Chondrocyte (in vitro differentiated cells): ENCODE data around the gene ADGRV1. TPM values are rescaled to one million over a fixed set of nuclear protein-coding genes. Genes with fewer than 3 reads are reported as not detected.
"Not testable (repeated sequence)": the region's sequence is repeated elsewhere in the genome, so short reads cannot be mapped to it uniquely, and the experiment has no call there.

Experiments used
- DNase-seq: peaks from one replicate; pipeline ENCODE4 v3.0.0; 2021; ENCODE audit warnings: mixed read lengths, low spot score
- H3K27ac Mint-ChIP-seq: one replicate; pipeline ENCODE4 v1.8.0; 2021; ENCODE audit warnings: mild to moderate bottlenecking, moderate library complexity, mixed read lengths; ENCODE audit not compliant: unreplicated experiment
- H3K27me3 Mint-ChIP-seq: 2 replicates; pipeline ENCODE4 v1.8.0; 2021; ENCODE audit warnings: low read depth, mixed read lengths
- H3K36me3 Mint-ChIP-seq: 2 replicates; pipeline ENCODE4 v1.8.0; 2021; ENCODE audit warnings: low read depth, mixed read lengths
- H3K4me1 Mint-ChIP-seq: 2 replicates; pipeline ENCODE4 v1.8.0; 2021; ENCODE audit warnings: low read depth, mild to moderate bottlenecking, mixed read lengths
- H3K4me3 Mint-ChIP-seq: one replicate; pipeline ENCODE4 v1.8.0; 2021; ENCODE audit warnings: mild to moderate bottlenecking, moderate library complexity, mixed read lengths; ENCODE audit not compliant: unreplicated experiment
- H3K9me3 Mint-ChIP-seq: 2 replicates; pipeline ENCODE4 v1.8.0; 2021; ENCODE audit warnings: low read depth, mixed read lengths
- total RNA-seq: library from RNA; stranded (reverse); gene quantifications from 3 replicates; pipeline ENCODE4 v1.2.1, GENCODE V29; 2021
- TF ChIP-seq, protein P1 (sequence below): fragments of 200-600 bp; sonication (generic); IDR thresholded peaks from 2 replicates; pipeline ENCODE4 v1.5.0; 2021; ENCODE audit warnings: antibody characterized with exemption, mild to moderate bottlenecking, moderate library complexity

The ADGRV1 gene
- total RNA-seq, 1 donor from 2014 or later: 1.5 TPM

GRCh38 chr5:90569084-90569483, 10.5 kb downstream of the ADGRV1 start:
- Mint-ChIP-seq H3K4me1 (no peaks in the 10 kb centered on the region), H3K27ac (no peak overlapping the region), H3K4me3 (no peak overlapping the region), H3K36me3 (peaks cover 4% of the 10 kb centered on the region), H3K9me3 (peaks cover 10% of the 10 kb centered on the region), H3K27me3 (peaks cover 19% of the 10 kb centered on the region)
- TF ChIP-seq, protein P1, sequence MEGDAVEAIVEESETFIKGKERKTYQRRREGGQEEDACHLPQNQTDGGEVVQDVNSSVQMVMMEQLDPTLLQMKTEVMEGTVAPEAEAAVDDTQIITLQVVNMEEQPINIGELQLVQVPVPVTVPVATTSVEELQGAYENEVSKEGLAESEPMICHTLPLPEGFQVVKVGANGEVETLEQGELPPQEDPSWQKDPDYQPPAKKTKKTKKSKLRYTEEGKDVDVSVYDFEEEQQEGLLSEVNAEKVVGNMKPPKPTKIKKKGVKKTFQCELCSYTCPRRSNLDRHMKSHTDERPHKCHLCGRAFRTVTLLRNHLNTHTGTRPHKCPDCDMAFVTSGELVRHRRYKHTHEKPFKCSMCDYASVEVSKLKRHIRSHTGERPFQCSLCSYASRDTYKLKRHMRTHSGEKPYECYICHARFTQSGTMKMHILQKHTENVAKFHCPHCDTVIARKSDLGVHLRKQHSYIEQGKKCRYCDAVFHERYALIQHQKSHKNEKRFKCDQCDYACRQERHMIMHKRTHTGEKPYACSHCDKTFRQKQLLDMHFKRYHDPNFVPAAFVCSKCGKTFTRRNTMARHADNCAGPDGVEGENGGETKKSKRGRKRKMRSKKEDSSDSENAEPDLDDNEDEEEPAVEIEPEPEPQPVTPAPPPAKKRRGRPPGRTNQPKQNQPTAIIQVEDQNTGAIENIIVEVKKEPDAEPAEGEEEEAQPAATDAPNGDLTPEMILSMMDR: no peak
- DNase-seq: no peak

DNA sequence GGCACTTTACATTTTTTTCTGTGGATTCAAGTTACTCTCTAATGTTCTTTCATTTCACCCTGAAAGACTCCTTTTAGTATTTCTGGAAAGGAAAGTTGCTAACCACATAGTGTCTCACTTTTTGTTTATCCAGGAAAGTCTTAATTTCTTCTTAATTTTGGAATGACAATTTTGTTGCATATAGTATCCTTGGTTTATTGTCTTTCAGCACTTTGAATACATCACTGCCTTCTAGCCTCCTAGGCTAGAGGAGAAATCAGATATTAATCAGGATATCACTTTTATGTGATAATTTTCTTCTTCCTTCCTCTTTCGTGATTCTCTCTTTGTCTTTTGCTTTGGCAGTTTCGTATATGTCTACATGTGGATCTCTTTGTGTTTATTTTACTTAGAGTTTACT, 11.4 kb downstream of the ADGRV1 start:
- Mint-ChIP-seq H3K4me3 (no peak overlapping the region), H3K27ac (no peak overlapping the region), H3K9me3 (peaks cover 10% of the 10 kb centered on the region), H3K36me3 (peaks cover 4% of the 10 kb centered on the region), H3K4me1 (no peaks in the 10 kb centered on the region), H3K27me3 (peaks cover 16% of the 10 kb centered on the region)
- TF ChIP-seq, protein P1: no peak
- DNase-seq: no peak

DNA sequence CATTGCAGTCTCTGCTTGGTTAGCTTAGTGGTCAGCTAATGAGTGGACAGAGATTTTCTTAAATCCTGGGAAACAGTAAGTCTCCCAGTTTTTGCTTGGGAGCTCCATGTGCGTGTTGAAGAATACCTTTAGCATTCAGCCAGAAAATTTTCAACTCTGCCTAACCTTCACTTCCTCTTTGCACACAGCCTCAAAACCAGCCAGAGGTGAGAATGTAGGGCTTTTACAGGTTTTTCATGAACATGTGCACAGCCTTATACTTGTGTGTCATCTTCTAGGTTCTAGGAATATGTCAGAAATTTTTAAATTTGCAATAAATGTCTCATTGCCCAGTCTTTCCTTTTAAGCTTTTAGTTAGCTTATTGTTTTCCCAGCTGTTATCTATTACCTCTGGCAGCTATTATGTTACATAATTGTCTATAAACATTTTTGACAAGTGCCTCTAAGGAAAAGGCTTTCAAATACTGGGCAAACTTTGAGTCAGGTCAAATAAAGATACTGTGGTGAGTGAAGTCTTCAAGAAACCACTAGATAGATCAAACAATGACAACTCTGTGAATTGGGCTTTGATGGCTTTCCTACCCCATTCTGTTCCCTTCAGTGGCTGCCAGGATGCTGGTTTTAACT, 12.7 kb downstream of the ADGRV1 start:
- Mint-ChIP-seq H3K27me3 (peaks cover 16% of the 10 kb centered on the region), H3K4me1 (no peaks in the 10 kb centered on the region), H3K9me3 (peaks cover 10% of the 10 kb centered on the region), H3K4me3 (no peak overlapping the region), H3K36me3 (peaks cover 4% of the 10 kb centered on the region), H3K27ac (no peak overlapping the region)
- DNase-seq: no peak
- TF ChIP-seq, protein P1: no peak

- Mint-ChIP-seq H3K27ac (no peak overlapping the region), H3K36me3 (peaks cover 2% of the 10 kb centered on the region), H3K4me1 (no peaks in the 10 kb centered on the region), H3K4me3 (no peak overlapping the region), H3K9me3 (peaks cover 26% of the 10 kb centered on the region), H3K27me3 (peaks cover 9% of the 10 kb centered on the region)
- DNase-seq: no peak
- TF ChIP-seq, protein P1: no peak
These were observed 17.1 kb downstream of the ADGRV1 start for GRCh38 chr5:90575712-90576111.

GRCh38 chr5:90576566-90576965, 18.0 kb downstream of the ADGRV1 start:
- H3K27me3 Mint-ChIP-seq, H3K4me1 Mint-ChIP-seq, H3K27ac Mint-ChIP-seq, H3K4me3 Mint-ChIP-seq, DNase-seq, H3K36me3 Mint-ChIP-seq: not testable (repeated sequence)
- peaks cover 24% of the 10 kb centered on the region for H3K9me3 Mint-ChIP-seq

DNA sequence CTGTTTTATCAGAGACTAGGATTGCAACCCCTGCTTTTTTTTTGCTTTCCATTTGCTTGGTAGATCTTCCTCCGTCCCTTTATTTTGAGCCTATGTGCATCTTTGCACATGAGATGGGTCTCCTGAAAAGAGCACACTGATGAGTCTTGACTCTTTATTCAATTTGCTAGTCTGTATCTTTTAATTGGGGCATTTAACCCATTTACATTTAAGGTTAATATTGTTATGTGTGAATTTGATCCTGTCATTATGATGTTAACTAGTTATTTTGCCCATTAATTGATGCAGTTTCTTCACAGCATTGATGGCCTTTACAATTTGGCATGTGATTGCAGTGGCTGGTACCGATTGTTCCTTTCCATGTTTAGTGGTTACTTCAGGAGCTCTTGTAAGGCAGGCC, 21.3 kb downstream of the ADGRV1 start:
- not testable (repeated sequence) for DNase-seq, H3K27ac Mint-ChIP-seq, H3K4me1 Mint-ChIP-seq, H3K36me3 Mint-ChIP-seq, H3K4me3 Mint-ChIP-seq, H3K27me3 Mint-ChIP-seq
- peaks cover 24% of the 10 kb centered on the region for H3K9me3 Mint-ChIP-seq
